ENCODE data around the gene PRSS12.
A peak's percentile ranks its signal among the peaks of the same experiment; 100 is the strongest.

PRSS12 gene

GRCh38 chr4:118354913-118355312 lies 2.1 kb upstream of the PRSS12 start:
- DNase-seq: no peak

GRCh38 chr4:118353534-118354030 lies 779 bp upstream of the PRSS12 start:
- DNase-seq: no peak

- no peak for DNase-seq
These were observed 664 bp downstream of the PRSS12 start for GRCh38 chr4:118351851-118352827.

- no peak for DNase-seq
These were observed 1.8 kb downstream of the PRSS12 start for GRCh38 chr4:118350961-118351360.

- DNase-seq: no peak
These were observed 3.9 kb downstream of the PRSS12 start for GRCh38 chr4:118348886-118349285.

GRCh38 chr4:118346495-118346894 lies 6.3 kb downstream of the PRSS12 start:
- DNase-seq: no peak

GRCh38 chr4:118345813-118346212 lies 7.0 kb downstream of the PRSS12 start:
- no peak for DNase-seq

GRCh38 chr4:118344801-118345200 lies 8.0 kb downstream of the PRSS12 start:
- DNase-seq: no peak

- DNase-seq: no peak
These were observed 9.3 kb downstream of the PRSS12 start for GRCh38 chr4:118343501-118343900.

GRCh38 chr4:118340109-118340508 lies 12.7 kb downstream of the PRSS12 start:
- no peak for DNase-seq

GRCh38 chr4:118338981-118339765 lies 13.6 kb downstream of the PRSS12 start:
- no peak for DNase-seq

- no peak for DNase-seq
These were observed 14.3 kb downstream of the PRSS12 start for GRCh38 chr4:118338518-118338917.

- DNase-seq: no peak
These were observed 14.8 kb downstream of the PRSS12 start for GRCh38 chr4:118337954-118338353.

- no peak for DNase-seq
These were observed 17.0 kb downstream of the PRSS12 start for GRCh38 chr4:118335774-118336173.

GRCh38 chr4:118335324-118335723 lies 17.5 kb downstream of the PRSS12 start:
- no peak for DNase-seq

- DNase-seq: no peak
These were observed 21.5 kb downstream of the PRSS12 start for GRCh38 chr4:118331352-118331751.

GRCh38 chr4:118329849-118330248 lies 23.0 kb downstream of the PRSS12 start:
- no peak for DNase-seq

GRCh38 chr4:118327554-118328241 lies 25.1 kb downstream of the PRSS12 start:
- DNase-seq: peak; percentile 49

- DNase-seq: no peak
These were observed 26.2 kb downstream of the PRSS12 start for GRCh38 chr4:118326585-118326984.

GRCh38 chr4:118325431-118325830 lies 27.4 kb downstream of the PRSS12 start:
- no peak for DNase-seq

GRCh38 chr4:118322831-118323502 lies 29.8 kb downstream of the PRSS12 start:
- no peak for DNase-seq

GRCh38 chr4:118318931-118319330 lies 33.9 kb downstream of the PRSS12 start:
- no peak for DNase-seq

Data from DMS79 (cell line).